H1 (cell line): ENCODE measurements around the gene MAPK8. TPM values are rescaled to one million over a fixed set of nuclear protein-coding genes. Genes with fewer than 3 reads are reported as not detected.

Experiments
- CTCF ChIA-PET: fragments of 300-600 bp; sonication (Branson Sonifier 250); formaldehyde crosslinking; loops from one replicate; lab custom pipeline; 2021; ENCODE audit not compliant: partially characterized antibody; lab: Charles Lee
- POLR2A ChIA-PET: fragments of 300-600 bp; sonication (Branson Sonifier 250); formaldehyde crosslinking; loops from one replicate; lab custom pipeline; 2021; ENCODE audit warnings: inconsistent platforms; ENCODE audit not compliant: partially characterized antibody; lab: Charles Lee
- DNase-seq, 2 experiments: peaks; one replicate each; pipeline versions ENCODE4 v3.0.0 to v3.0.0-alpha.2; 2010 to 2022; ENCODE audit warnings: low spot score in 2 of 2, low read depth in 1 of 2, mixed read lengths in 1 of 2
- FAIRE-seq: peaks from 2 replicates; lab custom pipeline; 2011; peaks lifted over from hg19 to GRCh38; lab: Jason Lieb, UNC
- H2AFZ ChIP-seq: 2 replicates; pipeline ENCODE4 v1.8.1; 2012; ENCODE audit warnings: low read length, inconsistent platforms
- H2AK5ac ChIP-seq: 2 replicates; pipeline ENCODE4 v1.6.1; 2013; ENCODE audit warnings: low read depth, low read length
- H2BK120ac ChIP-seq: replicated peaks from 2 replicates; pipeline ENCODE3; 2013; ENCODE audit warnings: low read depth, low read length, inconsistent platforms
- H2BK12ac ChIP-seq: 2 replicates; pipeline ENCODE4 v1.6.1; 2013; ENCODE audit warnings: low read depth, low read length
- H2BK15ac ChIP-seq: 2 replicates; pipeline ENCODE4 v1.6.1; 2013; ENCODE audit warnings: low read length
- H2BK20ac ChIP-seq: 2 replicates; pipeline ENCODE4 v1.6.1; 2013; ENCODE audit warnings: low read length
- H2BK5ac ChIP-seq: 2 replicates; pipeline ENCODE4 v1.6.1; 2013; ENCODE audit warnings: low read depth, low read length
- H3K14ac ChIP-seq: 2 replicates; pipeline ENCODE4 v1.6.1; 2013; ENCODE audit warnings: inconsistent platforms; ENCODE audit not compliant: insufficient read length
- H3K18ac ChIP-seq: 2 replicates; pipeline ENCODE4 v1.6.1; 2013; ENCODE audit warnings: low read length; ENCODE audit errors: extremely low read depth
- H3K23ac ChIP-seq: 2 replicates; pipeline ENCODE4 v1.6.1; 2013; ENCODE audit warnings: inconsistent platforms; ENCODE audit not compliant: insufficient read length
- H3K23me2 ChIP-seq: 2 replicates; pipeline ENCODE4 v1.6.1; 2013; ENCODE audit warnings: low read depth, low read length
- H3K27ac ChIP-seq: 2 replicates; pipeline ENCODE4 v1.6.1; 2011; ENCODE audit warnings: low read depth, low read length, inconsistent platforms
- H3K27me3 ChIP-seq, 4 experiments: replicated peaks in 1 of 4; 1 replicate in 1 of 4; 2 replicates in 3 of 4; pipeline versions ENCODE4 v1.6.1 to v1.8.1; 2011 to 2013; ENCODE audit warnings: low read length in 3 of 4, mild to moderate bottlenecking in 3 of 4, inconsistent platforms in 2 of 4, mixed read lengths in 2 of 4, moderate library complexity in 1 of 4; ENCODE audit not compliant: control insufficient read depth in 3 of 4, insufficient read depth in 3 of 4; ENCODE audit errors: extremely low read depth in 1 of 4
- H3K36me3 ChIP-seq, 4 experiments: 2 replicates each; pipeline versions ENCODE4 v1.6.1 to v1.8.1; 2011 to 2013; ENCODE audit warnings: mild to moderate bottlenecking in 4 of 4, low read length in 3 of 4, moderate library complexity in 2 of 4, control low read depth in 1 of 4, inconsistent platforms in 1 of 4; ENCODE audit not compliant: insufficient read depth in 4 of 4, control insufficient read depth in 2 of 4
- H3K4ac ChIP-seq: replicated peaks from 2 replicates; pipeline ENCODE3; 2013; ENCODE audit warnings: low read length, low read depth, mixed read lengths, inconsistent platforms; ENCODE audit not compliant: insufficient read length
- H3K4me1 ChIP-seq, 4 experiments: replicated peaks in 1 of 4; 1 replicate in 1 of 4; 2 replicates in 3 of 4; pipeline versions ENCODE4 v1.6.1 to v1.8.1; 2011 to 2013; ENCODE audit warnings: low read length in 3 of 4, inconsistent platforms in 2 of 4, mixed read lengths in 1 of 4; ENCODE audit not compliant: insufficient read depth in 4 of 4, control insufficient read depth in 3 of 4
- H3K4me2 ChIP-seq, 2 experiments: 2 replicates each; pipeline versions ENCODE4 v1.6.1 to v1.8.1; 2011 to 2013; ENCODE audit warnings: low read depth in 2 of 2, low read length in 2 of 2, control low read depth in 1 of 2, inconsistent platforms in 1 of 2, mild to moderate bottlenecking in 1 of 2; ENCODE audit not compliant: insufficient read depth in 1 of 2
- H3K4me3 ChIP-seq, 4 experiments: fragments of 200-600, 300-600 bp in 1 of 4; sonication (generic), shearing (Covaris generic), sonication (Bioruptor Twin) in 1 of 4; 2 replicates each; pipeline versions ENCODE4 v1.5.1 to v1.8.1; 2011 to 2016; ENCODE audit warnings: low read length in 4 of 4, low read depth in 3 of 4, control low read depth in 2 of 4, inconsistent platforms in 2 of 4, mild to moderate bottlenecking in 2 of 4, mixed read lengths in 1 of 4, moderate library complexity in 1 of 4; ENCODE audit not compliant: insufficient read depth in 2 of 4; ENCODE audit errors: extremely low read depth in 1 of 4
- H3K56ac ChIP-seq: replicated peaks from 2 replicates; pipeline ENCODE3; 2013; ENCODE audit warnings: low read depth, mild to moderate bottlenecking, mixed read lengths, low read length, inconsistent platforms; ENCODE audit not compliant: insufficient read length
- H3K79me1 ChIP-seq: 2 replicates; pipeline ENCODE4 v1.6.1; 2013; ENCODE audit warnings: low read depth, low read length, control low read depth
- H3K79me2 ChIP-seq, 2 experiments: 2 replicates each; pipeline versions ENCODE4 v1.6.1 to v1.8.1; 2012 to 2013; ENCODE audit warnings: low read length in 2 of 2, mild to moderate bottlenecking in 2 of 2, inconsistent platforms in 1 of 2; ENCODE audit not compliant: insufficient read depth in 2 of 2, control insufficient read depth in 1 of 2
- H3K9ac ChIP-seq, 4 experiments: replicated peaks in 1 of 4; 1 replicate in 1 of 4; 2 replicates in 3 of 4; pipeline versions ENCODE4 v1.6.1 to v1.8.1; 2011 to 2013; ENCODE audit warnings: low read depth in 3 of 4, low read length in 3 of 4, control low read depth in 2 of 4, mild to moderate bottlenecking in 2 of 4, moderate library complexity in 2 of 4, inconsistent platforms in 1 of 4; ENCODE audit errors: extremely low read depth in 1 of 4
- H3K9me3 ChIP-seq, 2 experiments: 2 replicates each; pipeline versions ENCODE4 v1.6.1 to v1.8.1; 2012 to 2013; ENCODE audit warnings: mild to moderate bottlenecking in 2 of 2, moderate library complexity in 2 of 2, control low read depth in 1 of 2, inconsistent platforms in 1 of 2, low read depth in 1 of 2, low read length in 1 of 2, mixed read lengths in 1 of 2; ENCODE audit not compliant: insufficient read depth in 2 of 2
- H4K20me1 ChIP-seq, 2 experiments: replicated peaks in 1 of 2; 2 replicates each; pipeline versions ENCODE3 to v1.8.1; 2011 to 2013; ENCODE audit warnings: inconsistent platforms in 2 of 2, low read length in 2 of 2, mild to moderate bottlenecking in 1 of 2; ENCODE audit not compliant: insufficient read depth in 2 of 2, control insufficient read depth in 1 of 2
- H4K5ac ChIP-seq: 2 replicates; pipeline ENCODE4 v1.6.1; 2013; ENCODE audit warnings: low read length, low read depth, mixed read lengths, inconsistent platforms; ENCODE audit not compliant: insufficient read length
- H4K8ac ChIP-seq: 2 replicates; pipeline ENCODE4 v1.8.0; 2013; ENCODE audit warnings: mild to moderate bottlenecking, moderate library complexity, low read length, inconsistent platforms; ENCODE audit not compliant: insufficient read depth; ENCODE audit errors: extremely low read depth
- H4K91ac ChIP-seq: replicated peaks from 2 replicates; pipeline ENCODE3; 2013; ENCODE audit warnings: low read length, mixed read lengths, inconsistent platforms; ENCODE audit not compliant: insufficient read length
- ASH2L ChIP-seq: fragments of 200-600, 300-600 bp; sonication (generic); IDR thresholded peaks from one replicate; pipeline ENCODE4 v1.7.1; 2017; ENCODE audit warnings: low read length
- BCL11A ChIP-seq, 2 experiments: IDR thresholded peaks; one replicate each; pipeline ENCODE4 v1.6.1; 2011; ENCODE audit warnings: low read depth in 2 of 2, low read length in 2 of 2, mild to moderate bottlenecking in 2 of 2
- EZH2 ChIP-seq: fragments of 200-600 bp; sonication (generic); IDR thresholded peaks from 2 replicates; pipeline ENCODE4 v1.7.1; 2012; ENCODE audit warnings: low read depth, mild to moderate bottlenecking, moderate library complexity, low read length, inconsistent platforms; ENCODE audit not compliant: severe bottlenecking
- HDAC2 ChIP-seq, 2 experiments: fragments of 300-600 bp in 1 of 2; sonication (generic) in 1 of 2; IDR thresholded peaks; 2 replicates each; pipeline ENCODE4 v1.6.1; 2011 to 2012; ENCODE audit warnings: low read depth in 2 of 2, low read length in 2 of 2, mild to moderate bottlenecking in 2 of 2, moderate library complexity in 2 of 2, borderline replicate concordance in 1 of 2, inconsistent platforms in 1 of 2
- HDAC6 ChIP-seq: IDR thresholded peaks from one replicate; pipeline ENCODE4 v1.7.1; 2012; ENCODE audit warnings: low read depth, mild to moderate bottlenecking, inconsistent platforms, low read length, moderate library complexity
- NANOG ChIP-seq: IDR thresholded peaks from 2 replicates; pipeline ENCODE4 v1.6.1; 2011; ENCODE audit warnings: low read length, low read depth, mild to moderate bottlenecking, inconsistent platforms; ENCODE audit not compliant: insufficient read depth, poor library complexity, severe bottlenecking
- POLR2A ChIP-seq, 2 experiments: IDR thresholded peaks; 1 replicate in 1 of 2; 2 replicates in 1 of 2; pipeline ENCODE4 v1.6.1; 2011; ENCODE audit warnings: low read depth in 2 of 2, low read length in 2 of 2, mild to moderate bottlenecking in 2 of 2; ENCODE audit errors: control extremely low read depth in 1 of 2
- RNF2 ChIP-seq: fragments of 200-900, 300-1000 bp; sonication (generic); IDR thresholded peaks from 2 replicates; pipeline ENCODE4 v1.7.1; 2016; ENCODE audit warnings: borderline replicate concordance, low read depth, mild to moderate bottlenecking, antibody characterized with exemption, low read length; ENCODE audit not compliant: poor library complexity, severe bottlenecking; ENCODE audit errors: missing control alignments
- SAP30 ChIP-seq: fragments of 300-600 bp; sonication (generic); IDR thresholded peaks from 2 replicates; pipeline ENCODE4 v1.7.1; 2012; ENCODE audit warnings: low read length, moderate library complexity, mild to moderate bottlenecking, inconsistent platforms; ENCODE audit not compliant: insufficient read depth, insufficient replicate concordance
- SIRT6 ChIP-seq: IDR thresholded peaks from one replicate; pipeline ENCODE4 v1.7.1; 2012; ENCODE audit warnings: low read length, inconsistent platforms
- SP1 ChIP-seq: IDR thresholded peaks from 2 replicates; pipeline ENCODE4 v1.6.1; 2011; ENCODE audit warnings: low read depth, low read length
- TBP ChIP-seq: IDR thresholded peaks from 2 replicates; pipeline ENCODE4 v1.6.1; 2011; ENCODE audit warnings: low read depth, low read length, improper control_type of control experiment
- WGBS, 2 experiments: shearing (Covaris generic) in 1 of 2; methylation state at CpG; one replicate each; pipeline versions ENCODE4 v1.1.6 to v1.1.7; 2013 to 2015; ENCODE audit warnings: low lambda C conversion rate in 2 of 2, mixed read lengths in 2 of 2, inconsistent platforms in 1 of 2, low coverage in 1 of 2, missing lambda C conversion rate in 1 of 2; ENCODE audit not compliant: insufficient replicate concordance in 2 of 2, insufficient coverage in 1 of 2, insufficient read length in 1 of 2; ENCODE audit errors: extremely low coverage in 1 of 2, missing lambda C conversion rate in 1 of 2; 5-methylcytosine and 5-hydroxymethylcytosine counted together
- polyA plus RNA-seq, 7 experiments: library from polyadenylated mRNA; depleted of rRNA in 3 of 7; stranded (reverse) in 5 of 7; unstranded in 2 of 7; fragments of >200 nt in 5 of 7; fragments of 200-250 nt in 2 of 7; gene quantifications; 1 replicate in 5 of 7; 2 replicates in 1 of 7; 4 replicates in 1 of 7; pipeline versions ENCODE4 v1.2.1 to v1.2.3, GENCODE V29; 2011 to 2013; ENCODE audit warnings: missing spikeins in 2 of 7, mixed read lengths in 2 of 7
- total RNA-seq: library from RNA; stranded (reverse); fragmentation: NEBNext Ultra II Directional; extraction: Animal tissue kit (Norgen Biotek cat#: 25700); gene quantifications from 2 replicates; pipeline ENCODE4 v1.2.1, GENCODE V29; 2021
- TF ChIP-seq, protein P1 (sequence below): IDR thresholded peaks from 2 replicates; pipeline ENCODE4 v1.6.1; 2012; ENCODE audit warnings: inconsistent platforms

The MAPK8 gene
- total and polyA plus RNA-seq, 2 of the 8 experiments (the other 6 are each of a cell fraction or from before 2014, with no cell fraction given) = 23.3 to 71.3 TPM

GRCh38 chr10:48448796-48449195, 142.3 kb downstream of the MAPK8 start:
- H3K23ac ChIP-seq = no peak overlapping the region
- 98% methylated on average over 4 of the region's 4 CpGs; no CpG with 5 or more reads in 1 of the 2 experiments for WGBS, 2 experiments
- H2BK15ac ChIP-seq = no peak overlapping the region
- H3K79me1 ChIP-seq = no peaks in the 10 kb centered on the region
- H4K20me1 ChIP-seq = peaks cover 2 to 3% of the 10 kb centered on the region in 2 experiments
- H3K18ac ChIP-seq = no peak overlapping the region
- H3K27ac ChIP-seq = no peak overlapping the region
- no peak overlapping the region for H3K4ac ChIP-seq
- H3K4me3 ChIP-seq = no peak overlapping the region
- no peaks in the 10 kb centered on the region; a peak in 1 of 8 replicates for H3K36me3 ChIP-seq
- H3K9ac ChIP-seq = no peak overlapping the region
- H4K91ac ChIP-seq = no peak overlapping the region
- H3K27me3 ChIP-seq = no peaks in the 10 kb centered on the region
- H2AK5ac ChIP-seq = no peak overlapping the region
- H2BK20ac ChIP-seq = no peak overlapping the region
- H3K4me2 ChIP-seq = no peak overlapping the region
- no peak overlapping the region for H4K8ac ChIP-seq
- no peaks in the 10 kb centered on the region for H3K9me3 ChIP-seq
- no peak overlapping the region for H2BK12ac ChIP-seq
- no peak overlapping the region for H3K56ac ChIP-seq
- peaks cover 2% of the 10 kb centered on the region; the same call in 1 of the 2 replicates for H3K23me2 ChIP-seq
- FAIRE-seq (no peak), DNase-seq (peak in 1 of 2 experiments; percentile 35)
- H4K5ac ChIP-seq = no peak overlapping the region
- ChIA-PET CTCF (interaction anchor here (2.0 to 10.9 kb wide), 3 partner anchors 11 to 207 kb away, joined by 7 to 141 read pairs (median 17); no protein-coding TSS in a partner anchor), POLR2A (no interaction called here)
- no peaks in the 10 kb centered on the region for H3K79me2 ChIP-seq
- no peak overlapping the region for H2AFZ ChIP-seq
- H3K14ac ChIP-seq = no peak overlapping the region
- H3K4me1 ChIP-seq = peaks cover 3 to 8% (median 7%) of the 10 kb centered on the region in 4 experiments; a peak in 5 of 7 replicates
- no peak overlapping the region for H2BK5ac ChIP-seq
- no peak overlapping the region for H2BK120ac ChIP-seq
- no peak for TF ChIP-seq BCL11A (IDR thresholded peaks at IDR 0.05; ENCODE audit: low read depth in 2 of 2, low read length in 2 of 2)
- TF ChIP-seq EZH2 = no peak
- TF ChIP-seq ASH2L = no peak
- no peak for TF ChIP-seq POLR2A (IDR thresholded peaks at IDR 0.05; ENCODE audit: control extremely low read depth in 1 of 2, low read depth in 2 of 2, low read length in 2 of 2)
- TF ChIP-seq HDAC2 (IDR thresholded peaks at IDR 0.05; ENCODE audit: borderline replicate concordance in 1 of 2, low read depth in 2 of 2, low read length in 2 of 2) = no peak
- TF ChIP-seq, protein P1, sequence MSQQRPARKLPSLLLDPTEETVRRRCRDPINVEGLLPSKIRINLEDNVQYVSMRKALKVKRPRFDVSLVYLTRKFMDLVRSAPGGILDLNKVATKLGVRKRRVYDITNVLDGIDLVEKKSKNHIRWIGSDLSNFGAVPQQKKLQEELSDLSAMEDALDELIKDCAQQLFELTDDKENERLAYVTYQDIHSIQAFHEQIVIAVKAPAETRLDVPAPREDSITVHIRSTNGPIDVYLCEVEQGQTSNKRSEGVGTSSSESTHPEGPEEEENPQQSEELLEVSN = no peak
- no peak for TF ChIP-seq SP1
- TF ChIP-seq SIRT6 = no peak
- no peak for TF ChIP-seq HDAC6
- no peak for TF ChIP-seq NANOG
- no peak for TF ChIP-seq SAP30
- TF ChIP-seq RNF2 = no peak
- TF ChIP-seq TBP = no peak
